HuH-7 (cell line): ENCODE data around the gene MOV10L1.

Experiments
- DNase-seq: peaks from one replicate; pipeline ENCODE4 v3.0.0; 2011; ENCODE audit warnings: low spot score

MOV10L1 gene

GRCh38 chr22:50177537-50178470 lies 88.0 kb downstream of the MOV10L1 start:
- DNase-seq: no peak

GRCh38 chr22:50178471-50178864 lies 88.7 kb downstream of the MOV10L1 start:
- DNase-seq: no peak

GRCh38 chr22:50178871-50179869 lies 89.4 kb downstream of the MOV10L1 start:
- no peak for DNase-seq

GRCh38 chr22:50179937-50180726 lies 90.3 kb downstream of the MOV10L1 start:
- no peak for DNase-seq

- DNase-seq: no peak
Measured at GRCh38 chr22:50180727-50181521, 91.1 kb downstream of the MOV10L1 start.

- no peak for DNase-seq
Measured at GRCh38 chr22:50182176-50183081, 92.6 kb downstream of the MOV10L1 start.

GRCh38 chr22:50183141-50183971 lies 93.5 kb downstream of the MOV10L1 start:
- DNase-seq: no peak

- DNase-seq: peak; percentile 63
Measured at GRCh38 chr22:50184004-50184901, 94.4 kb downstream of the MOV10L1 start.

- no peak for DNase-seq
Measured at GRCh38 chr22:50184902-50185374, 95.1 kb downstream of the MOV10L1 start.

GRCh38 chr22:50185375-50186087 lies 95.7 kb downstream of the MOV10L1 start, which contains the start of gene TRABD:
Gene TRABD (plus strand): TSS chr22:50185913. CDS start chr22:50193061, 7,148 bp downstream.
- peak; percentile 95 for DNase-seq

GRCh38 chr22:50186181-50186714 lies 96.4 kb downstream of the MOV10L1 start:
- DNase-seq: no peak

GRCh38 chr22:50186761-50187523 lies 97.1 kb downstream of the MOV10L1 start:
- DNase-seq: no peak

GRCh38 chr22:50188356-50188755 lies 98.5 kb downstream of the MOV10L1 start:
- no peak for DNase-seq

- DNase-seq: no peak
Measured at GRCh38 chr22:50189184-50189848, 99.5 kb downstream of the MOV10L1 start.

GRCh38 chr22:50189849-50190181 lies 100.0 kb downstream of the MOV10L1 start:
- DNase-seq: no peak
